NCI-H524 (cell line): ENCODE data around the gene CGRRF1.

Source experiments
- DNase-seq, 2 experiments: peaks; one replicate each; lab custom pipeline; 2025; lab: John Stamatoyannopoulos, UW

Gene CGRRF1

DNA sequence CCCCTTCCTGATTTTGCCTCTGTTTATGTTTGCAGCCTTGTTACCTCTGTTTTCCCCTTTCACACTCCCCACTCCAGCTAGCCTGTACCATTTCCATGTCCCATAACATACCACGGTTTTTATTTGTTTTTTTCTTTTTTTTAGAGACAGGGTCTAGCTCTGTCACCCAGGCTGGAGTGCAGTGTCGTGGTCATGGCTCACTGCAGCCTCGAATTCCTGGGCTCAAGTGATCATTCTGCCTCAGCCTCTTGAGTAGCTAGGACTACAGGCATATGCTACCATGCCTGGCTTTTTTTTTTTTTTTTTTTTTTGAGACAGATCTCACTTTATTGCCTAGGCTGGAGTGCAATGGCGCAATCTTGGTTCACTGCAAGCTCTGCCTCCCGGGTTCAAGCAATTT is 38.8 kb downstream of the CGRRF1 start:
- no peak for DNase-seq

GRCh38 chr14:54549862-54550261 is 40.2 kb downstream of the CGRRF1 start:
- no peak for DNase-seq

DNA sequence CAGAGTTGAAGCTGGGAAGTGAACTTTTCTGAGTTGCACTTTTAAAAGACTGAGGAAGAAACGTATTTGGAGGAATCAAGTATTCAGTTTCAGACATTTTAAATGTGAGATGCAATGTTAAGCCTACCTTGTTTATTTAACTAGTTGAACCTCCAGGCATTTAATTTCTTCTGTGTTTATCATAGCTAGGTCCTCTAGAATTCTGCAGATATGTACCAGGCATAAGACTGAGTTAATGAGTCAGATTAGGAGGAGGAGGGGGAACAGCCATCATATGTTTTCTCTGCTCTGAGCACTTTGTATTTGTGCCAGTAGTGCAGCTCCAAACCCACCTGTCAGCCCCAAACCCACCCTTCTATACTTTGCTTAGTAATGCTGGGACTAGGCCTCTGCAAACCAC is 40.8 kb downstream of the CGRRF1 start:
- no peak for DNase-seq

GRCh38 chr14:54554401-54554800 is 44.7 kb downstream of the CGRRF1 start:
- DNase-seq, result peak; percentile 88 to 91

DNA sequence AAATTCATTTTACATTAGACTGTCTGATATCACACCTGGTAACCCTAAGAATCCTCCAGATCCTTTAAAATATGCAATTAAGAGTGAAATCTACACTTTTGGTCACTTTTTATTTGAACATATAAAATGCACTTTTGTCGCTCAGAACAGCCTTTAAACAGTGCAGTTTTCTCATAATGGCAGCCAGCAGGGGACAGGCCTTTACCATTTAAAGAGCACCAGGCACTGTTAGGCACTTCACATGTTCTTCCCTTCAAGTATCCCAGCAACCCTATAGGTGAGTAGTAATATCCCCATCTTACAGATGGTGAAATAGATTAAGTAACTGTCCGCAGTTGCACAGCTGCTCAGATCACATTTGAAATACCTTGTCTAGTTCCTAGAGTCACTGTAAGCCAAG is 45.9 kb downstream of the CGRRF1 start:
- DNase-seq, result peak in 1 of 2 experiments; percentile 12

DNA sequence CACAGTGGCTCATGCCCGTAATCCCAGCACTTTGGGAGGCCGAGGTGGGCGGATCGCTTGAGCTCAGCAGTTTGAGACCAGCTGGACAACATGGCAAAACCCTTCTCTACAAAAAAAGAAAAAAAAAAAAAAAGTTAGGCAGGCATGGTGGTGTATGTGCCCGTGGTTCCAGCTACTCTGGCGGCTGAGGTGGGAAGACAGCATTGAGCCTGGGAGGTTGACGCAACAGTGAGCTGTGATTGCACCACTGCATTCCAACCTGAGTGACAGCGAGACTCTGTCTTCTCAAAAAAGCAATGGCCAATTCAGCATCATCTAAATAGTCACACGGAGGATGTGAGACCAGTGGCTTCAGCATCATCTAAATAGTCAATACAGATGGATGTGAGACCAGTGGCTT is 46.8 kb downstream of the CGRRF1 start:
- DNase-seq, result no peak

DNA sequence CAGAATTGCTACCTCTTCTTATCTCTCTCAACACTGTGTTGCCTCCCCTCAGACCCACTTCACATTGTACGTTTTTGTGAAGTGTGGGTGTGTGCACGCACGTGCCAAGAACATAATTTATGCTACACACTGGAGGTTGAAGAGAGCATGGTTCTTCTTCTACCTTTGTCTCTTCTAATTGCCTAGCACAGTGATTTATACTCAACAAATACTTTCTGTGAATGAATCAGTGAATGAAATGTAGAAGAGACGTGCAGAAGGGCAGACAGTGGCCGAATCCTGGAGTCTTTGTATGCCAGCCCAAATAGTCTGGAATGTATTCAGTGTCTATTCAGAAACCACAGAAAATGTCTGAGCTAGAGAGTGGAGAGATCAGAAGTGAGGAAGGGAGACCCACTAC is 52.6 kb downstream of the CGRRF1 start:
- DNase-seq, result no peak

GRCh38 chr14:54564071-54564867 is 54.6 kb downstream of the CGRRF1 start:
- peak in 1 of 2 experiments; percentile 82 for DNase-seq

GRCh38 chr14:54564868-54565784 is 55.4 kb downstream of the CGRRF1 start:
- DNase-seq, result peak; percentile 74 to 82

- DNase-seq, result peak; percentile 62 to 73
Measured at GRCh38 chr14:54565785-54566409, 56.2 kb downstream of the CGRRF1 start.

- peak; percentile 72 to 78 for DNase-seq
Measured at GRCh38 chr14:54566410-54567223, 56.9 kb downstream of the CGRRF1 start, which contains the start of gene SAMD4A. Gene SAMD4A (plus strand): TSS chr14:54567128. CDS start chr14:54567917, 789 bp downstream.

DNA sequence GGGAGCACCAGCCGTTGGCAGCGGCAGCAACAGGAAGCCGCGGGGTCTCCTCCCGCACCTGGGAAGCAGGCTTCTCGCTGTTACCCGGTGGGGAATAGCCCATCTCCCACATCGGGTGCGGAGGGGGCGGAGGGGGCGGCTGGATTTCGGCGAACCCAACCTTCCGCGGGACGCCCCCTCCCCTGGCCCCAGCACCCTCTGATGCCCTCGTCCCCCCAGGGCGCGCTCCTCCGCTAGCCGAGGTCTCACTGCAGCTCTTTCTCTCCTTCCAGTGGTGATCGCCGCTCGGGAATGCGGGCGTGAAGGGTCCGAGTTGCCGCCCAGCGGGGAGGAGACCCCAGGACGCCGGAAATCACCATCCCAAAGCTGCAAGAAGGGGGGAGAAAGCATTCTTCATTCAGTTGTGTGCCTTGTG is 57.5 kb downstream of the CGRRF1 start:
- peak; percentile 32 to 58 for DNase-seq

DNA sequence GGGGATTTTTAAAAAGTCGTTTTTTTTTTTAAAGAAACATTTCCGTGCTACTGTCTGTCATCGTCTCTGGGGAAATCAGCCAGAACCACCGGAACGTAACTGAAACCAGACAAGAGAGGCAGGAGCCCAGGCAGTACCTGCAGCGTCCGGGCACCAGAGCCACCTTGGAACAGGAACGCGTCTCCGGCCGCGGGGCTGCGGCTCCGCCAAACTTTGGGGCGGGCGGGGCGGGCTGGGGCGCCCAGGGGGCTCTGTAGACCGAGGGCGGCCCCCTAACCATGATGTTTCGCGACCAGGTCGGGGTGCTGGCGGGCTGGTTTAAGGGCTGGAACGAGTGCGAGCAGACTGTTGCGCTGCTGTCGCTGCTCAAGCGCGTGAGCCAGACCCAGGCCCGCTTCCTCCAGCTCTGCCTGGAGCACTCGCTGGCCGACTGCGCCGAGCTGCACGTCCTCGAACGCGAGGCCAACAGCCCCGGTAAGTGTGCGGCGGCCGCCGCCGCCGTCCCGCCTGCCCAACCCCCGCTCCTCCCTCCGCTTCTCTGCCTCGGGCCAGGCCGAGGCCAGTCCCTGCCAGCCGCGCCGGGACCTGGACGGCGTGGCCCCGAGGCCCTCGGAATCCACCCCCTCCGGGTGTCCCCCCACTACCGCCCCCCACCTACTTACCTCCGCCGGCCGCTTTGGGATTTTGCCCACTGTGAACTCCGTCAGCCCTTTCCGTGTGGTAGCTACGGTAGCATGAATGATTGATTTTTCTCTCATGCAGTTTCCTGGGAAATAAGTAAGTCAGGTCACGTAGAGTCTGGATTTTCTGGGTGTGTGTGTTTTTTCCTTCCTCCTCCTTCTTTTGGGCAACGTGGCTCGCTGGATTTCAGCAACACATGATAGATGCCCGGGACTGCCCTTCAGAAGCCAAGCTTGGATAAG is 58.2 kb downstream of the CGRRF1 start:
- DNase-seq, result peak; percentile 38 to 68

- no peak for DNase-seq
Measured at GRCh38 chr14:54568821-54569595, 59.3 kb downstream of the CGRRF1 start.

DNA sequence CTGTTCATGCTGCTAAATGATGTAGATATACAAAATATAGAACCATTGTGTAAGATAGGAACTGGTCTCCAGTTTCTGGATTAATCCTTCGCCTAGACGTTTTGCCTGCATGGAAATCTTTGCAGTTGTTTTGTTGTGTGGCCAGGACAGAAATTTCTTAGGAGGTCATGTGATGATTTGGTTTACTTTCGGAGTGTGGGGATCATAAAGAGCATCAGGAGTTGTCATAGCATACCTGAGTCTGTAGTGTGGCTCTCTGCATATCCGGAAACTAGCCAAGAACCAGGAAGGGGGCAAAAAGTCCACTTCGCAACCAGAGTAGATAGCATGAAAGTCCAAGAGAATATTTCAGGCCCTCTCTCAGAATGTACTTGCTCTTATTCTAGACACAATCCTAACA is 60.3 kb downstream of the CGRRF1 start:
- no peak for DNase-seq

- no peak for DNase-seq
Measured at GRCh38 chr14:54570631-54571415, 61.1 kb downstream of the CGRRF1 start.

- peak; percentile 18 to 49 for DNase-seq
Measured at GRCh38 chr14:54572316-54572715, 62.6 kb downstream of the CGRRF1 start.

GRCh38 chr14:54574528-54574927 is 64.8 kb downstream of the CGRRF1 start:
- no peak for DNase-seq

GRCh38 chr14:54577494-54577893 is 67.8 kb downstream of the CGRRF1 start:
- DNase-seq, result no peak
